HepG2 (cell line): Measurements from ENCODE around the gene RYR2. TPM values are rescaled to one million over a fixed set of nuclear protein-coding genes. Genes with fewer than 3 reads are reported as not detected.
A peak's percentile ranks its signal among the peaks of the same experiment; 100 is the strongest.

Experiments used
- ATAC-seq: fragments of 200-7000 bp; cut with Tn5 transposase; 3 replicates; pipeline ENCODE4 v1.9.1; 2020; ENCODE audit warnings: mild to moderate bottlenecking, moderate library complexity
- BruUV-seq: library from RNA; stranded (reverse); fragments of 400-500 nt; replicated peaks from 2 replicates; lab custom pipeline; 2021; lab: Mats Ljungman, UMichigan
- CTCF ChIA-PET: fragments of 300-600 bp; formaldehyde crosslinking; extraction: SDS; loops from one replicate; lab custom pipeline; 2021; ENCODE audit warnings: low total read pairs, inconsistent platforms, low intra/inter-chr PET ratio; lab: Yijun Ruan, JAX
- POLR2A ChIA-PET: fragments of 350-600 bp; sonication (Branson Sonifier 250); formaldehyde crosslinking; loops from one replicate; lab custom pipeline; 2020; ENCODE audit warnings: antibody characterized with exemption, inconsistent platforms; lab: Yijun Ruan, JAX
- DNase-seq: peaks from one replicate; pipeline ENCODE4 v3.0.0-alpha.2; 2015; ENCODE audit warnings: low spot score
- FAIRE-seq: peaks from 3 replicates; lab custom pipeline; 2011; peaks lifted over from hg19 to GRCh38; lab: Jason Lieb, UNC
- H2AFZ ChIP-seq: one replicate; pipeline ENCODE4 v1.6.1; 2011; ENCODE audit warnings: low read length, inconsistent platforms
- H3K27ac ChIP-seq: fragments of 300-600 bp; 3 replicates; pipeline ENCODE4 v1.8.0; 2011; ENCODE audit warnings: mixed run types, mild to moderate bottlenecking, mixed read lengths, low read length, inconsistent platforms; ENCODE audit not compliant: insufficient read depth; ENCODE audit errors: extremely low read length
- H3K27me3 ChIP-seq, 2 experiments: fragments of 200-600 bp in 1 of 2; 2 replicates in 1 of 2; 3 replicates in 1 of 2; pipeline versions ENCODE4 v1.6.0 to v1.8.0; 2011; ENCODE audit warnings: low read length in 2 of 2, mild to moderate bottlenecking in 2 of 2, moderate library complexity in 2 of 2, inconsistent platforms in 1 of 2; ENCODE audit not compliant: insufficient read depth in 2 of 2, control insufficient read depth in 1 of 2
- H3K36me3 ChIP-seq, 2 experiments: fragments of 200-600 bp in 1 of 2; replicated peaks in 1 of 2; 2 replicates in 1 of 2; 3 replicates in 1 of 2; pipeline versions ENCODE4 v1.5.1 to v1.8.0; 2011; ENCODE audit warnings: low read length in 2 of 2, inconsistent platforms in 1 of 2; ENCODE audit not compliant: insufficient read depth in 2 of 2, control insufficient read depth in 1 of 2
- H3K4me1 ChIP-seq: 2 replicates; pipeline ENCODE4 v1.5.1; 2012; ENCODE audit warnings: low read length, inconsistent platforms; ENCODE audit not compliant: insufficient read depth
- H3K4me2 ChIP-seq: 2 replicates; pipeline ENCODE4 v1.6.0; 2011; ENCODE audit warnings: low read depth, low read length, inconsistent platforms
- H3K4me3 ChIP-seq, 3 experiments: fragments of 200-600 bp in 1 of 3; sonication (generic), shearing (Covaris generic) in 1 of 3; replicated peaks in 1 of 3; 2 replicates each; pipeline ENCODE4 v1.5.1; 2011 to 2016; ENCODE audit warnings: low read length in 3 of 3, inconsistent platforms in 2 of 3, low read depth in 2 of 3, mild to moderate bottlenecking in 2 of 3, control low read depth in 1 of 3, mixed read lengths in 1 of 3; ENCODE audit not compliant: insufficient read depth in 1 of 3
- H3K79me2 ChIP-seq: one replicate; pipeline ENCODE4 v1.6.1; 2011; ENCODE audit warnings: low read length, inconsistent platforms; ENCODE audit not compliant: insufficient read depth
- H3K9ac ChIP-seq: 2 replicates; pipeline ENCODE4 v1.6.0; 2011; ENCODE audit warnings: mild to moderate bottlenecking, low read depth, low read length, inconsistent platforms; ENCODE audit not compliant: insufficient read depth
- H3K9me3 ChIP-seq: 2 replicates; pipeline ENCODE4 v1.5.1; 2012; ENCODE audit warnings: mild to moderate bottlenecking, low read length
- H4K20me1 ChIP-seq: 2 replicates; pipeline ENCODE4 v1.6.0; 2011; ENCODE audit warnings: inconsistent platforms, mild to moderate bottlenecking, low read length, moderate library complexity; ENCODE audit not compliant: insufficient read depth
- CC2D1A ChIP-seq: sonication (generic); formaldehyde crosslinking; IDR thresholded peaks from 2 replicates; pipeline ENCODE4 v1.8.1; 2023; ENCODE audit warnings: mild to moderate bottlenecking, missing genetic modification reagents
- HNRNPK ChIP-seq: fragments of 200-400 bp; formaldehyde crosslinking; IDR thresholded peaks from 2 replicates; pipeline ENCODE4 v1.6.1; 2018; ENCODE audit warnings: low read length, low read depth, moderate library complexity, mild to moderate bottlenecking; ENCODE audit not compliant: poor library complexity, severe bottlenecking
- RAD51 ChIP-seq: fragments of 450-650 bp; IDR thresholded peaks from 2 replicates; pipeline ENCODE4 v1.6.1; 2016; ENCODE audit warnings: borderline replicate concordance
- RARG ChIP-seq: sonication (generic); formaldehyde crosslinking; IDR thresholded peaks from 2 replicates; pipeline ENCODE4 v1.4.0; 2020; ENCODE audit warnings: low read depth, mild to moderate bottlenecking, missing genetic modification reagents
- REXO4 ChIP-seq: sonication (generic); formaldehyde crosslinking; IDR thresholded peaks from 2 replicates; pipeline ENCODE4 v1.8.0; 2022; ENCODE audit warnings: missing genetic modification reagents, mild to moderate bottlenecking, borderline replicate concordance
- STAG1 ChIP-seq: sonication (generic); formaldehyde crosslinking; IDR thresholded peaks from 2 replicates; pipeline ENCODE4 v1.4.0; 2020; ENCODE audit warnings: missing genetic modification reagents
- TBX3 ChIP-seq: fragments of 450-650 bp; IDR thresholded peaks from 2 replicates; pipeline ENCODE4 v1.6.1; 2017; ENCODE audit warnings: antibody characterized with exemption, mild to moderate bottlenecking, inconsistent platforms, borderline replicate concordance
- ZFP37 ChIP-seq: sonication (generic); formaldehyde crosslinking; IDR thresholded peaks from 2 replicates; pipeline ENCODE4 v1.4.0; 2020; ENCODE audit warnings: missing genetic modification reagents, borderline replicate concordance
- WGBS: methylation state at CpG from one replicate; pipeline ENCODE4 v1.1.6; 2017; ENCODE audit warnings: low lambda C conversion rate; 5-methylcytosine and 5-hydroxymethylcytosine counted together
- in situ Hi-C: cut with HindIII; loops from 2 replicates; pipeline ENCODE4 v1.10.0; 2017; ENCODE audit warnings: low pct_unique_long_range_greater_than_20kb; ENCODE audit not compliant: extremely low pct_ligation_motif_present
- intact Hi-C: fragments of 100-400 bp; cut with micrococcal nuclease; formaldehyde crosslinking; loops from one replicate; pipeline ENCODE4 v1.10.0; 2022; ENCODE audit not compliant: unreplicated experiment
- polyA plus RNA-seq, 8 experiments: library from polyadenylated mRNA; depleted of rRNA in 3 of 8; stranded (reverse) in 7 of 8; unstranded in 1 of 8; fragments of >200 nt; fragmentation: Illumina TruSeq in 4 of 8; extraction: Trizol in 4 of 8; gene quantifications; 2 replicates each; pipeline versions ENCODE4 v1.2.1 to v1.2.3, GENCODE V29; 2011 to 2016; ENCODE audit warnings: low read depth in 4 of 8, missing spikeins in 1 of 8, mixed read lengths in 1 of 8; ENCODE audit not compliant: insufficient read depth in 1 of 8
- total RNA-seq, 5 experiments: library from RNA; depleted of rRNA; stranded (reverse); fragments of >200 nt; fragmentation: Illumina TruSeq; extraction: Trizol; gene quantifications; 2 replicates each; pipeline ENCODE4 v1.2.3, GENCODE V29; 2016; ENCODE audit warnings: low read depth in 1 of 5
- TF ChIP-seq, protein P1 (sequence below): sonication (generic); formaldehyde crosslinking; IDR thresholded peaks from 2 replicates; pipeline ENCODE4 v1.5.0; 2020; ENCODE audit warnings: mild to moderate bottlenecking, missing genetic modification reagents, moderate library complexity
- TF ChIP-seq, protein P2 (sequence below): sonication (generic); formaldehyde crosslinking; IDR thresholded peaks from 2 replicates; pipeline ENCODE4 v1.9.0; 2021; ENCODE audit warnings: missing genetic modification reagents, borderline replicate concordance

RYR2 gene
- total and polyA plus RNA-seq, 2 of the 13 experiments (the other 11 are each of a cell fraction or from before 2014, with no cell fraction given), result not detected

DNA sequence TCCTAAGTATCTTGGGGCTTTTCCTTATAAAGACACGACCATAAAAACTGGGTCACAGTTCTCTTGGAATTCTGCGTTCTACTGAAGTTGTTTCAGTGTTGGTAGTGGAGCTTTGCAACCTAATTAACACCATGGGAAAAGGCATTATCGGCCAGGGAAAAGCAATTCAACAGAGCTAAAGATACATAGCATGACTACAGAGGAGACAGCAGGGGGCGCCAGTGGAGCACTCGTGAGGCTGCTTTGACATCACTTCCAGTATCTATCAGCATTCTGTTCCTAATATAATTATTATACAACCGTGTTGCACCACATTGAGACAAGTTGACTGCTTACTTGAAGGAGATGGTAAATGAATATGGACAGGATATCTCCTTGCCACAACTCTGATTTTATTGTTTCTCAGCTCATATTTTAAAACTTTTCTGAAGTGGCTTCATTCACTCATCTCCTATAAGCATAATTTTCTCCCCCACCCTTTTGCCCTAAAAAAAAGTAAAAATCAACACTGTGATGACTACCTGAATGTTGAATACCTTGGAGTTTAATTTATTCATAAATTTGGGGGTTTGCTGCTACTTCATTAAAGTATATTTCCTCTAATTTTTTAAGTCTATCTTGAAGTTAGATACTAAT, 809.3 kb downstream of the RYR2 start:
- Histone ChIP-seq H3K4me2 (no peak overlapping the region), H4K20me1 (no peaks in the 10 kb centered on the region), H3K27ac (no peak overlapping the region), H3K36me3 (no peaks in the 10 kb centered on the region), H2AFZ (no peak overlapping the region), H3K9me3 (0 out of 2 replicates have a peak, but pooled peaks cover 4% of the 10 kb centered on the region), H3K79me2 (no peaks in the 10 kb centered on the region), H3K4me3 (no peak overlapping the region), H3K4me1 (no peaks in the 10 kb centered on the region), H3K9ac (no peak overlapping the region), H3K27me3 (no peaks in the 10 kb centered on the region)
- intact Hi-C loops, result no loop called here
- ChIA-PET CTCF (no interaction called here), POLR2A (no interaction called here)
- in situ Hi-C loops, result no loop called here
- DNase-seq (peak; percentile 2), ATAC-seq (peak; percentile 44; the same call in 1 of the 3 replicates), FAIRE-seq (no peak)
- WGBS, result 2% methylated on average over 6 of the region's 6 CpGs
- TF ChIP-seq, protein P1, sequence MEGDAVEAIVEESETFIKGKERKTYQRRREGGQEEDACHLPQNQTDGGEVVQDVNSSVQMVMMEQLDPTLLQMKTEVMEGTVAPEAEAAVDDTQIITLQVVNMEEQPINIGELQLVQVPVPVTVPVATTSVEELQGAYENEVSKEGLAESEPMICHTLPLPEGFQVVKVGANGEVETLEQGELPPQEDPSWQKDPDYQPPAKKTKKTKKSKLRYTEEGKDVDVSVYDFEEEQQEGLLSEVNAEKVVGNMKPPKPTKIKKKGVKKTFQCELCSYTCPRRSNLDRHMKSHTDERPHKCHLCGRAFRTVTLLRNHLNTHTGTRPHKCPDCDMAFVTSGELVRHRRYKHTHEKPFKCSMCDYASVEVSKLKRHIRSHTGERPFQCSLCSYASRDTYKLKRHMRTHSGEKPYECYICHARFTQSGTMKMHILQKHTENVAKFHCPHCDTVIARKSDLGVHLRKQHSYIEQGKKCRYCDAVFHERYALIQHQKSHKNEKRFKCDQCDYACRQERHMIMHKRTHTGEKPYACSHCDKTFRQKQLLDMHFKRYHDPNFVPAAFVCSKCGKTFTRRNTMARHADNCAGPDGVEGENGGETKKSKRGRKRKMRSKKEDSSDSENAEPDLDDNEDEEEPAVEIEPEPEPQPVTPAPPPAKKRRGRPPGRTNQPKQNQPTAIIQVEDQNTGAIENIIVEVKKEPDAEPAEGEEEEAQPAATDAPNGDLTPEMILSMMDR (CRISPR knock-in tag), result peak; percentile 41; the same call in 1 of the 2 replicates
- no peak for TF ChIP-seq TBX3
- peak; percentile 36 for TF ChIP-seq STAG1
- BruUV-seq, result no TSS peak

DNA sequence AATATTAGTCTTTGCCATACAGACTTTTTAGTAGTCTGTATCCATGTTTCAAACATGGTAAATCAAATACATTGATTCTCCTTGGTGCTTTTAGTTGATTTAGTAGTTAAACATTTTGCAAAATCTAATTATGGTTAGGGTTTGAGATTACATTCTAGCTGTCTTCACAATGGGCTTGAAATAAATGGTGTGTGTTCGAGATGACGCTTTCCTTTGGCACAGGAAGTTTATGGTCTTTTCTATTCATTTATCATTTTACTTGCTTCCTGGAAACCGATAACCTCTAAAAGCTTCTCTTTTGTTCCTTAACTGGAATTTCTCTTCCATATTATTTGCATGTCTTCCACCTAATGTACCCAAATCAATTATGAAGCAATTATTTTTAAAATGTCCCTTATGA, 810.4 kb downstream of the RYR2 start:
- 27% methylated on average over 3 of the region's 3 CpGs for WGBS
- FAIRE-seq (no peak), DNase-seq (no peak), ATAC-seq (no peak)
- 0 out of 2 replicates have a peak, but pooled peaks cover 4% of the 10 kb centered on the region for H3K9me3 ChIP-seq
- no TSS peak for BruUV-seq
- H3K27ac ChIP-seq, result no peak overlapping the region
- in situ Hi-C loops (no loop called here), intact Hi-C loops (no loop called here)
- no peaks in the 10 kb centered on the region for H4K20me1 ChIP-seq
- ChIA-PET CTCF (no interaction called here), POLR2A (no interaction called here)
- H3K4me2 ChIP-seq, result no peak overlapping the region
- H3K4me3 ChIP-seq, result no peak overlapping the region
- no peaks in the 10 kb centered on the region for H3K36me3 ChIP-seq
- no peak overlapping the region for H3K9ac ChIP-seq
- no peaks in the 10 kb centered on the region for H3K79me2 ChIP-seq
- H2AFZ ChIP-seq, result no peak overlapping the region
- H3K4me1 ChIP-seq, result no peaks in the 10 kb centered on the region
- H3K27me3 ChIP-seq, result no peaks in the 10 kb centered on the region
- TF ChIP-seq CC2D1A (no peak), ZFP37 (no peak), RARG (CRISPR knock-in tag) (no peak), HNRNPK (no peak), RAD51 (no peak), REXO4 (CRISPR knock-in tag) (no peak)
- TF ChIP-seq, protein P2, sequence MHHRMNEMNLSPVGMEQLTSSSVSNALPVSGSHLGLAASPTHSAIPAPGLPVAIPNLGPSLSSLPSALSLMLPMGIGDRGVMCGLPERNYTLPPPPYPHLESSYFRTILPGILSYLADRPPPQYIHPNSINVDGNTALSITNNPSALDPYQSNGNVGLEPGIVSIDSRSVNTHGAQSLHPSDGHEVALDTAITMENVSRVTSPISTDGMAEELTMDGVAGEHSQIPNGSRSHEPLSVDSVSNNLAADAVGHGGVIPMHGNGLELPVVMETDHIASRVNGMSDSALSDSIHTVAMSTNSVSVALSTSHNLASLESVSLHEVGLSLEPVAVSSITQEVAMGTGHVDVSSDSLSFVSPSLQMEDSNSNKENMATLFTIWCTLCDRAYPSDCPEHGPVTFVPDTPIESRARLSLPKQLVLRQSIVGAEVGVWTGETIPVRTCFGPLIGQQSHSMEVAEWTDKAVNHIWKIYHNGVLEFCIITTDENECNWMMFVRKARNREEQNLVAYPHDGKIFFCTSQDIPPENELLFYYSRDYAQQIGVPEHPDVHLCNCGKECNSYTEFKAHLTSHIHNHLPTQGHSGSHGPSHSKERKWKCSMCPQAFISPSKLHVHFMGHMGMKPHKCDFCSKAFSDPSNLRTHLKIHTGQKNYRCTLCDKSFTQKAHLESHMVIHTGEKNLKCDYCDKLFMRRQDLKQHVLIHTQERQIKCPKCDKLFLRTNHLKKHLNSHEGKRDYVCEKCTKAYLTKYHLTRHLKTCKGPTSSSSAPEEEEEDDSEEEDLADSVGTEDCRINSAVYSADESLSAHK (CRISPR knock-in tag), result no peak
